GM19035 (cell line): ENCODE data around the gene TMEM156.
"Not testable (repeated sequence)": the region's sequence is repeated elsewhere in the genome, so short reads cannot be mapped to it uniquely, and the experiment has no call there.

Source experiments
- ATAC-seq: cut with Tn5 transposase; IDR thresholded peaks from one replicate; pipeline ENCODE4 v1.9.1; 2021; ENCODE audit not compliant: unreplicated experiment

The TMEM156 gene

GRCh38 chr4:38958453-38959190, 73.6 kb downstream of the TMEM156 start:
- ATAC-seq, result no peak

GRCh38 chr4:38957893-38958292, 74.3 kb downstream of the TMEM156 start:
- ATAC-seq, result no peak

GRCh38 chr4:38957261-38957815, 74.9 kb downstream of the TMEM156 start:
- ATAC-seq, result no peak

- no peak for ATAC-seq
These were observed 76.3 kb downstream of the TMEM156 start for GRCh38 chr4:38955957-38956356.

- no peak for ATAC-seq
These were observed 77.5 kb downstream of the TMEM156 start for GRCh38 chr4:38954727-38955126.

- ATAC-seq, result no peak
These were observed 80.2 kb downstream of the TMEM156 start for GRCh38 chr4:38952017-38952416.

- ATAC-seq, result no peak
These were observed 80.6 kb downstream of the TMEM156 start for GRCh38 chr4:38951598-38951997.

- no peak for ATAC-seq
These were observed 81.5 kb downstream of the TMEM156 start for GRCh38 chr4:38950734-38951133.

GRCh38 chr4:38950159-38950558, 82.0 kb downstream of the TMEM156 start:
- ATAC-seq, result no peak

GRCh38 chr4:38949411-38950051, 82.7 kb downstream of the TMEM156 start:
- ATAC-seq, result no peak

- ATAC-seq, result no peak
These were observed 83.7 kb downstream of the TMEM156 start for GRCh38 chr4:38948551-38948950.

- ATAC-seq, result no peak
These were observed 85.3 kb downstream of the TMEM156 start for GRCh38 chr4:38946919-38947318.

GRCh38 chr4:38944440-38944839, 87.8 kb downstream of the TMEM156 start:
- ATAC-seq, result no peak

GRCh38 chr4:38943343-38943742, 88.9 kb downstream of the TMEM156 start:
- no peak for ATAC-seq

- not testable (repeated sequence) for ATAC-seq
These were observed 90.3 kb downstream of the TMEM156 start for GRCh38 chr4:38941906-38942305.

- ATAC-seq, result no peak
These were observed 91.7 kb downstream of the TMEM156 start for GRCh38 chr4:38940476-38940875.

GRCh38 chr4:38939165-38939564, 93.0 kb downstream of the TMEM156 start:
- ATAC-seq, result peak; percentile 85

- no peak for ATAC-seq
These were observed 96.7 kb downstream of the TMEM156 start for GRCh38 chr4:38935391-38936073.

- ATAC-seq, result no peak
These were observed 101.1 kb downstream of the TMEM156 start for GRCh38 chr4:38931125-38931524.

GRCh38 chr4:38930707-38931106, 101.5 kb downstream of the TMEM156 start:
- ATAC-seq, result no peak

- ATAC-seq, result no peak
These were observed 102.0 kb downstream of the TMEM156 start for GRCh38 chr4:38930204-38930603.

- ATAC-seq, result no peak
These were observed 103.2 kb downstream of the TMEM156 start for GRCh38 chr4:38928974-38929373.
